DND-41 (cell line): ENCODE measurements around the gene JAGN1.

Source experiments
- EZH2 ChIP-seq: IDR thresholded peaks from 3 replicates; pipeline ENCODE4 v1.6.1; 2012; ENCODE audit warnings: borderline replicate concordance, low read depth, mild to moderate bottlenecking, moderate library complexity, low read length, inconsistent platforms; ENCODE audit not compliant: severe bottlenecking
- TF ChIP-seq, protein P1 (sequence below): IDR thresholded peaks from 2 replicates; pipeline ENCODE4 v1.5.1; 2012; ENCODE audit warnings: borderline replicate concordance, low read length, moderate library complexity, mild to moderate bottlenecking; ENCODE audit not compliant: poor library complexity, severe bottlenecking; ENCODE audit errors: extremely low read depth

GRCh38 chr3:9911863-9912262, 21.5 kb downstream of the JAGN1 start:
- TF ChIP-seq, protein P1, sequence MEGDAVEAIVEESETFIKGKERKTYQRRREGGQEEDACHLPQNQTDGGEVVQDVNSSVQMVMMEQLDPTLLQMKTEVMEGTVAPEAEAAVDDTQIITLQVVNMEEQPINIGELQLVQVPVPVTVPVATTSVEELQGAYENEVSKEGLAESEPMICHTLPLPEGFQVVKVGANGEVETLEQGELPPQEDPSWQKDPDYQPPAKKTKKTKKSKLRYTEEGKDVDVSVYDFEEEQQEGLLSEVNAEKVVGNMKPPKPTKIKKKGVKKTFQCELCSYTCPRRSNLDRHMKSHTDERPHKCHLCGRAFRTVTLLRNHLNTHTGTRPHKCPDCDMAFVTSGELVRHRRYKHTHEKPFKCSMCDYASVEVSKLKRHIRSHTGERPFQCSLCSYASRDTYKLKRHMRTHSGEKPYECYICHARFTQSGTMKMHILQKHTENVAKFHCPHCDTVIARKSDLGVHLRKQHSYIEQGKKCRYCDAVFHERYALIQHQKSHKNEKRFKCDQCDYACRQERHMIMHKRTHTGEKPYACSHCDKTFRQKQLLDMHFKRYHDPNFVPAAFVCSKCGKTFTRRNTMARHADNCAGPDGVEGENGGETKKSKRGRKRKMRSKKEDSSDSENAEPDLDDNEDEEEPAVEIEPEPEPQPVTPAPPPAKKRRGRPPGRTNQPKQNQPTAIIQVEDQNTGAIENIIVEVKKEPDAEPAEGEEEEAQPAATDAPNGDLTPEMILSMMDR = no peak
- TF ChIP-seq EZH2 = no peak
